GM23248 (cell line): ENCODE results near the gene TMEM250.

Experiments used
- EZH2 ChIP-seq: fragments of 200-600 bp; sonication (generic); IDR thresholded peaks from 2 replicates; pipeline ENCODE4 v1.6.1; 2018; ENCODE audit warnings: antibody characterized with exemption, mild to moderate bottlenecking; ENCODE audit not compliant: insufficient read depth, poor library complexity, severe bottlenecking
- EZH2phosphoT487 ChIP-seq: fragments of 200-600 bp; sonication (generic); IDR thresholded peaks from 2 replicates; pipeline ENCODE4 v1.6.1; 2018; ENCODE audit warnings: antibody characterized with exemption, moderate library complexity, mild to moderate bottlenecking, low read depth; ENCODE audit not compliant: insufficient read depth

GRCh38 chr9:136147890-136148714 is 29.4 kb upstream of the TMEM250 start:
- no peak for TF ChIP-seq EZH2
- no peak for TF ChIP-seq EZH2phosphoT487
